GM04504 (cell line): ENCODE results near the gene XPO1.
"Not testable (repeated sequence)": the region's sequence is repeated elsewhere in the genome, so short reads cannot be mapped to it uniquely, and the experiment has no call there.

Experiments
- DNase-seq: peaks from one replicate; pipeline ENCODE4 v3.0.0-alpha.2; 2012; ENCODE audit warnings: low read depth

Gene XPO1

GRCh38 chr2:61465045-61465444 is 73.1 kb downstream of the XPO1 start:
- DNase-seq, result no peak

DNA sequence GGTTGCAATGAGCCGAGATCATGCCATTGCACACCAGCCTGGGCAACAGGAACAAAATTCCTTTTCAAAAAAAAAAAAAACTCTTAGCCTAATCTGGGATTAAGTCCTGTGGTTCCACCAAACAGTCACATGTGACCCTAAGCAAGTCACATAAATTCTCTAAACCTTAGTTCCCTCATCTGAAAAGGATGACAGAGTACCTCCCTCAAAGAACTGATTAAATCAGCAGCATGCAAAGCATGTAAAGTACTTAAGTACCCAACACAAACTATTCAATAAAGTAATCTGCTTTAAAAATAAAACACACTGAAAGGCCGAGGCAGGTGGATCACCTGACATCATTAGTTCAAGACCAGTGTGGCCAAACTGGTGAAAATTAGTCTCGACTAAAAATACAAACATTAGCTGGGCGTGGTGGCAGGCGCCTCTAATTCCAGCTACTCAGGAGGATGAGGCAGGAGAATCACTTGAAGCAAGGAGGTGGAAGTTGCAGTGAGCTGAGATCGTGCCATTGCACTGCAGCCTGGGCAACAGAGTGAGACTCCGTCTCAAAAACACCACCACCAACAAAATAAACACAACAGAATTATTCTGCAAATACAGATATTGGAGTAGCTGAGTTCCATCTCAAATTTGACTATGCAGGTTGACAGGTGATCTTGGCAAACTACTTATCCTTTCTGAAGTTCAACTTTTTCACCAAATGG is 74.2 kb downstream of the XPO1 start:
- DNase-seq, result no peak

DNA sequence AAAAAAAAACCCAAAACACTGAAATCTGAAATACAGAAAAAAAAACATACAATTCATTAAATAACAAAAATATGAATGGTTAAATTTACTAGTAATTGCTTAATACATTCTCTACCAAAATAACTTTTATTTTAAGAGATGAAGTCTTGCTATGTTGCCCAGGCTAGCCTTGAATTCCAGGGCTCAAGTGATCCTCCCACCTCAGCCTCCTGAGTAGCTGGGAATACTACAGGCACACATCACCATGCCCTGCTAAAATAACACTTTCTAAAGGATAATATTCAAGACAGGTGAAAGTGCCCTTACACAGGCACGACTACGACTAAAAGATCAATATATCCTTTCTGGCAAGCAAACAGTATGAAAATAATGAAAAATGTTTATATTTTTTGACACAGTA is 76.8 kb downstream of the XPO1 start:
- DNase-seq, result no peak

DNA sequence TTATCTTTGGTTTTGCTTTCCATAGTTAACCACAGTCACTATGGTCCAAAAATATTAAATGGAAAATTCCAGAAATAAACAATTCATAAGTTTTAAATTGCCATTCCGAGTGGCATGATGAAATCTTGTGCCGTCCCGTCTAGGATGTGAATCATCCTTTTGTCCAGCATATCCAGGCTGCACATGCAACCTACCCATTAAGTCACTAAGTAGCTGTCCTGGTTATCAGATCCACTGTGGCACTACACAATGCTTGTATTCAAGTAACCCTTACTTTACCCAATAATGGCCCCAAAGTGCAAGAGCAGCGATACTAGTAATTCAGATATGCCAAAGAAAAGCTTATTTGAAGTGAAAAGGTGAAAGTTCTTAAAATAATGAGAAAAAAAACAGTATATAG is 78.0 kb downstream of the XPO1 start:
- DNase-seq, result peak; percentile 51

- DNase-seq, result no peak
These were observed 81.3 kb downstream of the XPO1 start for GRCh38 chr2:61456746-61457420.

DNA sequence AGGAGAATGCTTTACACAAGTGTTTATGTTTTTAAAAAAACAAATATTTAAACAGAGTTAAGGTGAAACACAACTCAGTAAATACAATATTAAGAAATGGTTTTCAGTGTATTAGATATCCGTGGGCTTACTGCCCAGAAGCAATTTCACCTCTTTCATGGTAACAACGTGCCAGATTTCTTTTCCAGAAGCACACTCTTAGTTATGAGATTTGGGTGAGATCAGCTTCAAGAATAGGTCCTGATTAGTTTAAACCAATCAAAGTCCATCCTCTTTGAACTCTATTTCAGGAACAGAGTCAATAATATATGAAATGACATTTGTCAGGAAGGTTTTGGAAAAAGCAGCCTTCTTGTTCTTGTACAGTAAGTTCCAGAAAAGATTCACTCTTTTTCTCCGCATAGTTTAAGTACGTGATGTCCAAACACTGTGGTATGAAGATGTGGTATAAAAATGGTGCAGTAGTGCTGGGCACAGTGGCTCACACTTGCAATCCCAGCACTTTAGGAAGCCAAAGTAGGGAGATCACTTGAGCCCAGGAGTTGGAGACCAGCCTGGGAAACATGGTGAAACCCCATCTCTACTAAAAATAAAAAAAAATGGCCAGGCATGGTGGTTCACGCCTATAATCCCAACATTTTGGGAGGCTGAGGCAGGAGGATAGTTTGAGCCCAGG is 81.9 kb downstream of the XPO1 start:
- no peak for DNase-seq

GRCh38 chr2:61454972-61455371 is 83.2 kb downstream of the XPO1 start:
- DNase-seq, result not testable (repeated sequence)

- no peak for DNase-seq
These were observed 83.8 kb downstream of the XPO1 start for GRCh38 chr2:61454383-61454782.

GRCh38 chr2:61452392-61452791 is 85.8 kb downstream of the XPO1 start:
- DNase-seq, result no peak

DNA sequence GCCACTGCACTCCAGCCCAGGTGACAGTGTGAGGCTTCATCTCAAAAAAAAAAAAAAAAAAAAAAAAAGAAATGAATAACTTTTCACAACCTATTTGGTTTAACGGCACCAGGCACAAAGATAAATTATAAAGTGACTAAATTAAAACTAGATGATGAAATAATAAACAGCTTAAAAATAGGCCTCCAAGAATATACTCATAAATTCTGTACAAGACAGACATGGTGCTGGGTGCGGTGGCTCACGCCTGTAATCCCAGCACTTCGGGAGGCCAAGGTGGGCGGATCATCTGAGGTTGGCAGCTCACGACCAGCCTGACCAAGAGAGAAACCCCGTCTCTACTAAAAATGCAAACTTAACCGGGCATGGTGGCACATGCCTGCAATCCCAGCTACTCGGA is 87.0 kb downstream of the XPO1 start:
- DNase-seq, result no peak

GRCh38 chr2:61450144-61450543 is 88.0 kb downstream of the XPO1 start:
- DNase-seq, result no peak

- no peak for DNase-seq
These were observed 89.9 kb downstream of the XPO1 start for GRCh38 chr2:61448229-61448628.

DNA sequence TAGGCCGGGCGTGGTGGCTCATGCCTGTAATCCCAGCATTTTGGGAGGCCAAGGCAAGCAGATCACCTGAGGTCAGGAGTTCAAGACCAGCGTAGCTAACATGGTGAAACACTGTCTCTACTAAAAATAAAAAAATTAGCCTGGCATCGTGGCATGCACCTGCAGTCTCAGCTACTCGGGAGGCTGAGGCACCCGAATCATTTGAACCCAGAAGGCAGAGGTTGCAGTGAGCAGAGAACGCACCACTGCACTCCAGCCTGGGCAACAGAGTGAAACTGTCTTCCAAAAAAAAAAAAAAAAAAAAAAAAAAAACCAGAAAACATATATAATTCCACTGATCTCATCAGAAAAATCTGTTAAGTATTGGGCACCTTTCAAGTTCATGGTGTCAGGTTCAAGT is 91.2 kb downstream of the XPO1 start:
- not testable (repeated sequence) for DNase-seq

DNA sequence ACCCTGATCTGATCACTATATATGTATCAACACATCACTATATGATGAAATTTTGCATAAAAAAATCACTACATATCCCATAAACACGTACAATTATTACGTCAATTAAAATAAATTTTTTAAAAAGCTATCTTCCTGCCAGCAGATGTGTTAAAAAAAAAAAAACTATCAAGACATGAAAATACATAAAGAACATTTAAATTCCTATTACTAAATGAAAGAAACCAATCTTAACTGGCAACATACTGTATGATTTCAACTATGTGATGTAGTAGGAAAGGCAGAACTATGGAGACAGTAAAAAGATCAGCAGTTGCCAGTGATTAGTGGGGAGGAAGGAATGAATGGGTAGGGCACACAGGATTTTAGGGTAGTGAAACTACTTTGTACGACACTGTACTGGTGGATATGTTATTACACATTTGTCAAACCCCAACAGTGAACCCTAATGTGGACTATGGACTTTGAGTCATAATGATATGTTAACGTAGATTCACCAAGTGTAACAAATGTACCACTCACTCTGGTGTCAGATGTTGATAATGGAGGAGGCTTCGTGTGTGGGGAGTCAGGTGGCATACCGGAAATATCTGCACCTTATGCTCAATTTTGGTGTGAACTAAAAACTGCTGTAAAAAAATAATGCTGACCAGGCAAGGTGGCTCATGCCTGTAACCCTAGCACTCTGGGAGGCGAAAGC is 94.7 kb downstream of the XPO1 start:
- no peak for DNase-seq

- DNase-seq, result no peak
These were observed 98.7 kb downstream of the XPO1 start for GRCh38 chr2:61439241-61440002.

DNA sequence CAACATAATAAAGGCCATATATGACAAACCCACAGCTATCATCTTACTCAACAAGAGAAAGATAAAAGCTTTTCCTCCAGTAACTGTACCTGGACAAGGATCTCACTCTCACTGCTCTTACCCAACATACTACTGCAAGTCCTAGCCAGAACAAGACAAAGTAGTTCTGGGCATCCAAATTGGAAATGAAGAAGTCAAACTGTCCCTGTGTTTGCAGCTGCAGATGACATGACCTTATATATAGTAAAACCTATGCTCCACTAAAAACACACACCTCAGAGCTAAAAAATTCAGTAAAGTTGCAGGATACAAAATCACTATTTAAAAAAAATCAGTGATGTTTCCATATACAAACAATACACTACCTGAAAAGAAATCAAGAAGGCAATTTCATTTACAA is 99.5 kb downstream of the XPO1 start:
- DNase-seq, result no peak

GRCh38 chr2:61437170-61437569 is 101.0 kb downstream of the XPO1 start:
- DNase-seq, result no peak

- peak; percentile 9 for DNase-seq
These were observed 102.1 kb downstream of the XPO1 start for GRCh38 chr2:61436092-61436491.

- DNase-seq, result no peak
These were observed 102.9 kb downstream of the XPO1 start for GRCh38 chr2:61435291-61435690.

- no peak for DNase-seq
These were observed 103.8 kb downstream of the XPO1 start for GRCh38 chr2:61434314-61434713.

DNA sequence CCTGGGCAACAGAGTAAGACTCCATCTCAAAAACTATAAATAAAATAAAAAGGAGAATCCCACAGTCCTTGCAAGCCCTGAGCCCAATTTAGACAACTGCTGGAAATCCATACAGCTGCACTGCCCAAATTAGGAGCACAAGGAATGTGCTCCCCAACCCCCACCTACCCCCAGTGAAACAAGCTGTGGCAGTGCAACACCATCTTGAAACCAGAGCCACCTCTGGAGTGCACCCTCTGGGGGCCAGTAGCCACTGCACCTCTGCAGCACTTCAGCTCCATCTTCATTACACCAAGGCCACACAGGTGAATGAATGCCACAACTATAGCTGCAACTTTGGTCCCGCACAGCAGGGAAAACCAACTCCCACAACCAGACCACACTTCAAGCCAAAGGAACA is 104.5 kb downstream of the XPO1 start:
- no peak for DNase-seq

DNA sequence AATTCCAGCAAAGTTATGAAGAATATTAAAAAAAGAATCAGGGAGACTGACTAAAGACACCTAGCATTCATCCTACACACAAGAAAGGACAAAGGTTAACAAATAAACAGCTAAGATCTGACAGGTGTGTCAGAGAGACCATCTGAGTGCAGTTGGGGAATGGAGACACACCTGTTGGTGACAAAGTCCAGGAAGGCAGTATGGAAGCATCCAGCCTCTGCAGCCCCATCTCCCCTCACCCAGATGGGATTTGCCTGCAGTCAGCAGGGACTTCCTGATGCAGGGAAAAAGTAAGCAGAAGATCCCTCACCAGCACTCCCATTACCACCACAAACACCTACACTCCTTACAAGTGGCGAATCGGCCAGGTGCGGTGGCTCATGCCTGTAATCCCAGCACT is 105.2 kb downstream of the XPO1 start:
- no peak for DNase-seq
